ENCODE results near the gene COL11A2. TPM values are rescaled to one million over a fixed set of nuclear protein-coding genes. Genes with fewer than 3 reads are reported as not detected.

The COL11A2 gene
- total and polyA plus RNA-seq, 7 experiments from 2014 or later, result 0.26 to 3.5 (median 1.7) TPM; not detected in 1

DNA sequence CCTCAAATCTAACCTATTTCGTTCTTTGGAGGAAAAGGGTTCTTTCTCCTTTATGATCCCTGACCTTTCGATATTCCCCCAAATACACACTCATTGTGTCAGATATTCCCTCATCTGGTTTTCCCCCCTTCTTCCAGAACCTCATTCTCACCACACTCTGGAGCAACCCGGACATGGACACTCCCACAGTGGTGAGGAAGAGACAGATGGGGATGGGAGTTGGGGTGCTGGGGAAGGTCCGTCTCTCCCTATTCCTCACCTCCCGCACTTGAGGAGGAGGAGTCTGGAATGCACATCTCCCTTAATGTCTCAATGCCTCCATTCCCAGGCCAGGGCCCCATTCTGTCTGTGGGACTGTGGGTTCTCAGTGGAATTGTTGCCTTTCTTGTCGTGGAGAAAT is 9.7 kb upstream of the COL11A2 start:
- Histone ChIP-seq H3K36me3 (ENCODE audit: control insufficient read depth in 2 of 3, insufficient read depth in 3 of 3, low read length in 3 of 3) (peaks cover 0 to 43% (median 10%) of the 10 kb centered on the region in 3 experiments), H3K4me1 (ENCODE audit: control insufficient read depth in 2 of 2, insufficient read depth in 2 of 2, low read length in 2 of 2) (peaks cover 34 to 38% of the 10 kb centered on the region in 2 donors), H3K4me3 (ENCODE audit: low read length) (no peak overlapping the region), H3K9me3 (ENCODE audit: control insufficient read depth in 2 of 3, low read length in 3 of 3) (no peaks in the 10 kb centered on the region), H3K27ac (ENCODE audit: low read depth, low read length) (peak overlapping the region; percentile 96), H3K27me3 (ENCODE audit: control insufficient read depth in 2 of 2, insufficient read depth in 2 of 2, low read length in 2 of 2) (no peaks in the 10 kb centered on the region)
- ChIA-PET CTCF (no interaction called here), POLR2A (interaction anchor here (1.5 kb wide), 1 partner anchor 46 kb away, joined by 3 read pairs; no protein-coding TSS in a partner anchor)
- intact Hi-C loops (cut with micrococcal nuclease), result loop anchor here (2.0 to 10.0 kb wide), 10 partner anchors 19 to 1997 kb away; partner anchors contain the start of genes C6orf47 (in 1 of the 2), CLIC1 (in 1 of the 2), CSNK2B (in 1 of the 2) and GPANK1 (in 1 of the 2)
- Mint-ChIP-seq H3K9me3 (no peaks in the 10 kb centered on the region), H3K36me3 (peaks cover 7 to 33% (median 13%) of the 10 kb centered on the region in 5 donors), H3K4me1 (peaks cover 62 to 86% (median 80%) of the 10 kb centered on the region in 7 donors), H3K27ac (peak overlapping the region in 7 of 9 donors; percentile 36 to 98 (median 83)), H3K4me3 (peak overlapping the region; percentile 95 to 100 (median 99)), H3K27me3 (no peaks in the 10 kb centered on the region)
- ATAC-seq (no peak), DNase-seq (no peak)

- Histone ChIP-seq H3K9me3 (ENCODE audit: control insufficient read depth in 2 of 3, low read length in 3 of 3) (no peaks in the 10 kb centered on the region), H3K27me3 (ENCODE audit: control insufficient read depth in 2 of 2, insufficient read depth in 2 of 2, low read length in 2 of 2) (no peaks in the 10 kb centered on the region), H3K4me3 (ENCODE audit: low read length) (peak overlapping the region; percentile 89), H3K36me3 (ENCODE audit: control insufficient read depth in 2 of 3, insufficient read depth in 3 of 3, low read length in 3 of 3) (peaks cover 0 to 50% (median 10%) of the 10 kb centered on the region in 3 experiments), H3K27ac (ENCODE audit: low read depth, low read length) (peak overlapping the region; percentile 96), H3K4me1 (ENCODE audit: control insufficient read depth in 2 of 2, insufficient read depth in 2 of 2, low read length in 2 of 2) (peaks cover 34 to 38% of the 10 kb centered on the region in 2 donors)
- Mint-ChIP-seq H3K9me3 (no peaks in the 10 kb centered on the region), H3K36me3 (peaks cover 12 to 38% (median 13%) of the 10 kb centered on the region in 5 donors), H3K4me1 (peaks cover 65 to 84% (median 80%) of the 10 kb centered on the region in 7 donors), H3K4me3 (peak overlapping the region; percentile 95 to 100 (median 99)), H3K27me3 (no peaks in the 10 kb centered on the region), H3K27ac (peak overlapping the region; percentile 97 to 99 (median 99))
- ATAC-seq, result no peak
- CTCF ChIA-PET, result no interaction called here
- POLR2A ChIA-PET, result interaction anchor here (1.5 kb wide), 1 partner anchor 47 kb away, joined by 3 read pairs; no protein-coding TSS in a partner anchor
- intact Hi-C loops (cut with micrococcal nuclease), result loop anchor here (2.0 to 10.0 kb wide), 10 partner anchors 18 to 1996 kb away; partner anchors contain the start of genes C6orf47 (in 1 of the 2), CLIC1 (in 1 of the 2), CSNK2B (in 1 of the 2) and GPANK1 (in 1 of the 2)
- DNase-seq, result no peak
These were observed 8.9 kb upstream of the COL11A2 start for GRCh38 chr6:33201147-33201545.

DNA sequence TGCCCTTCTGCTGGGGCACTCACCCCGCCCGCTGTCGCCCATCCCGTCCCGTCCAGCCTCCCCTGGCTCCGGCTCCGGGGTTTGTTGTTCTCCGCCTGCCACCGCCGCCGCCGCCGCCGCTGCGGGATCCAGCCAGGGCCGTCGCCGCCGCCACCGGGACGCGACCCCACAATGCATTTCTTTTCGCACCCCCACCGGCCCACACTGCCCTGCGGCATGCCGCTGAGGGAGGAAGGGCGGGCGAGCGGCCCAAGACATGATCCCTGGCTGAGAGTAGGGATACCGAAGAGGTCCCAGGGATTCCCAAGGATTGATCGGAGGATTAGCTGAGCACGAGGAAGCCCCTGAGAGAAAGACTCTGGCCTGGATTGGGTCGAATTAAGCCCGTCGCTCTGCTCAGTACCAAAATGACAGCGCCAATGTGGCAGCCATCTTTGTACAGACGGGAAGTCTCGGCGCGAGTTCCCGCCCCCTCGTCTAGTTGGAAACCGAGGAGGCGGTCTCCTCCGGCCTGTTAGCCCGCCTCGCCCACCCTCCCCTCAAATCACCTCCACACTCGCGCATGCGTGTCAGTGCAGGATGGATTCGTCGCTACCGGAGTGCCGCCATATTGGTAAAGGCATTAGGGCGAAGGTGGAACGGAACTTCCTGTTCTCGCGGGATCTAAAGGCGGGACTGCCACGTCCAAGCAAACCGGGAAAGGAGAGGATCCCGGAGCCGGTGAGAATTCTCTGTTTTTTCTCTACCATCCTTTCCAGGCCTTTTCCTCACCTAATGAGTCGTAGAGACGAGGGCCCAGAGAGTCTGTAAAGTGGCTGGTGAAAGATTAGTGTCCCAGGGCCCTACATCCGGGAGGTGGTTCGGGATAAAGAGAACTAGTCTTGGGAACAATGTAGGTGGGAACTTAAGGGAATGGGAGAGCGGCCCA is 8.2 kb upstream of the COL11A2 start, which contains the start of the genes RXRB and SLC39A7:
TSS of gene RXRB (minus strand) at position 447 of the 928 bp plus-strand sequence. CDS start at position 258, 189 bp downstream.
TSS of gene SLC39A7 (plus strand) at position 649 of the 928 bp plus-strand sequence. CDS start 379 bp downstream, outside the sequence.
- H3K36me3 Mint-ChIP-seq, result peaks cover 16 to 44% (median 19%) of the 10 kb centered on the region in 5 donors
- peak; percentile 85 for ATAC-seq
- POLR2A ChIA-PET, result interaction anchor here (0.9 to 2.2 kb wide), 5 partner anchors 8 to 50 kb away, joined by 3 to 13 read pairs (median 8); partner anchors contain the start of gene RING1

GRCh38 chr6:33199687-33200218 is 7.5 kb upstream of the COL11A2 start:
- CTCF ChIA-PET, result interaction anchor here (1.2 to 4.6 kb wide), 2 partner anchors 38 to 73 kb away, joined by 3 to 31 read pairs; no protein-coding TSS in a partner anchor
- peaks cover 19 to 51% (median 21%) of the 10 kb centered on the region in 5 donors for H3K36me3 Mint-ChIP-seq
- peaks cover 0 to 1% (median 0%) of the 10 kb centered on the region in 11 donors for H3K9me3 Mint-ChIP-seq
- Histone ChIP-seq H3K36me3 (ENCODE audit: control insufficient read depth in 2 of 3, insufficient read depth in 3 of 3, low read length in 3 of 3) (peaks cover 8 to 63% (median 23%) of the 10 kb centered on the region in 3 experiments), H3K9me3 (ENCODE audit: control insufficient read depth in 2 of 3, low read length in 3 of 3) (no peaks in the 10 kb centered on the region), H3K27me3 (ENCODE audit: control insufficient read depth in 2 of 2, insufficient read depth in 2 of 2, low read length in 2 of 2) (no peaks in the 10 kb centered on the region), H3K27ac (ENCODE audit: low read depth, low read length) (peak overlapping the region; percentile 96), H3K4me3 (ENCODE audit: low read length) (peak overlapping the region; percentile 89), H3K4me1 (ENCODE audit: control insufficient read depth in 2 of 2, insufficient read depth in 2 of 2, low read length in 2 of 2) (peaks cover 25 to 32% of the 10 kb centered on the region in 2 donors)
- H3K27ac Mint-ChIP-seq, result peak overlapping the region; percentile 82 to 99 (median 97)
- H3K27me3 Mint-ChIP-seq, result no peaks in the 10 kb centered on the region
- intact Hi-C loops (cut with micrococcal nuclease), result loop anchor here (1.0 to 10.0 kb wide), 26 partner anchors 7 to 1995 kb away; partner anchors contain the start of genes KIFC1 (in 2 of the 2), PFDN6 (in 2 of the 2), RING1 (in 2 of the 2) and VPS52 (in 2 of the 2)
- DNase-seq, result peak in 2 of 9 donors; percentile 58 to 69
- POLR2A ChIA-PET, result interaction anchor here (0.8 to 2.2 kb wide), 7 partner anchors 9 to 72 kb away, joined by 3 to 13 read pairs (median 6); partner anchors contain the start of genes RING1, RPS18 and VPS52
- H3K4me3 Mint-ChIP-seq, result peak overlapping the region; percentile 86 to 100 (median 99)
- ATAC-seq, result peak; percentile 25
- peaks cover 57 to 80% (median 67%) of the 10 kb centered on the region in 7 donors for H3K4me1 Mint-ChIP-seq

More for the DNA sequence above, 8.2 kb upstream of the COL11A2 start, which contains the start of the genes RXRB and SLC39A7:
- peak; percentile 88 to 99 (median 97) for DNase-seq
- peak within 1 kb of the TSS; percentile 95 to 100 (median 99) for H3K4me3 Mint-ChIP-seq
- no peaks in the 10 kb centered on the region for H3K27me3 ChIP-seq (ENCODE audit: control insufficient read depth in 2 of 2, insufficient read depth in 2 of 2, low read length in 2 of 2)
- H3K27ac ChIP-seq (ENCODE audit: low read depth, low read length), result peak within 1 kb of the TSS; percentile 96
- H3K9me3 ChIP-seq (ENCODE audit: control insufficient read depth in 2 of 3, low read length in 3 of 3), result no peaks in the 10 kb centered on the region
- H3K4me1 Mint-ChIP-seq, result peaks cover 62 to 84% (median 73%) of the 10 kb centered on the region in 7 donors
- peaks cover 32 to 37% of the 10 kb centered on the region in 2 donors for H3K4me1 ChIP-seq (ENCODE audit: control insufficient read depth in 2 of 2, insufficient read depth in 2 of 2, low read length in 2 of 2)
- peak within 1 kb of the TSS; percentile 97 to 99 (median 99) for H3K27ac Mint-ChIP-seq
- H3K36me3 ChIP-seq (ENCODE audit: control insufficient read depth in 2 of 3, insufficient read depth in 3 of 3, low read length in 3 of 3), result peaks cover 4 to 56% (median 15%) of the 10 kb centered on the region in 3 experiments
- H3K27me3 Mint-ChIP-seq, result no peaks in the 10 kb centered on the region
- peaks cover 0 to under 1% (median 0%) of the 10 kb centered on the region in 11 donors for H3K9me3 Mint-ChIP-seq
- peak within 1 kb of the TSS; percentile 89 for H3K4me3 ChIP-seq (ENCODE audit: low read length)
- intact Hi-C loops (cut with micrococcal nuclease), result loop anchor here (1.0 to 10.0 kb wide), 25 partner anchors 8 to 1996 kb away; partner anchors contain the start of genes KIFC1 (in 2 of the 2), PFDN6 (in 2 of the 2), RING1 (in 2 of the 2) and VPS52 (in 2 of the 2)
- CTCF ChIA-PET, result interaction anchor here (0.6 to 4.6 kb wide), 2 partner anchors 39 to 48 kb away, joined by 3 to 31 read pairs; no protein-coding TSS in a partner anchor

DNA sequence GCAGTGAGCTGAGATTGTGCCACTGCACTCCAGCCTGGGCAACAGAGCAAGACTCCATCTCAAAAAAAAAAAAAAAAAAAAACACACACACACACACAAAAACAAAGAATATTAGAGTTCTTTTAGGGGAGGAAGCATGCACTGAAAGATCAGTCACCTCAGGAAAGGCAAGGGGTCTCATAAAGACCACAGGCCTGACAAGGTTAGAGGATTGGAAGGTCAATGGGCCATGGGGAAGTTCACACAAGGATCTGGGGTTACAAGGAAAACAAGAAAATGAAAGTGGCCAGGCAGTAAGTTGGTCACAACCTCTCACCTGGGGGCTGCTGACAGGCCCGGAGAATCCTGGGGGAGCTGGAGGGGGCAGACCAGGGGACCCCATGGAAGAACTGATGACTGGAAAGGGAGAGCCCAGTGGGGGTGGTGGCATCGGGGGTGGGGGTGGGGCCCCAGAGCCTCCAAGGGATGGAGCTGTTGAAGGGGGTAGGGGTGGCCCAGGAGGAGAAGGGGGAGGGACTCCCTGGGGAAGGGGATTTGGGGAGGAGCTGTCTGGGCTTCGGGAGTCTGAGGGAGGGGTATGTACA is 6.7 kb upstream of the COL11A2 start:
- peaks cover 20 to 28% of the 10 kb centered on the region in 2 donors for H3K4me1 ChIP-seq (ENCODE audit: control insufficient read depth in 2 of 2, insufficient read depth in 2 of 2, low read length in 2 of 2)
- peak overlapping the region; percentile 96 for H3K27ac ChIP-seq (ENCODE audit: low read depth, low read length)
- no peak overlapping the region for H3K4me3 ChIP-seq (ENCODE audit: low read length)
- intact Hi-C loops (cut with micrococcal nuclease), result loop anchor here in 1 of 2 donors (5.0 kb wide), 1 partner anchor 77 kb away; no protein-coding TSS in a partner anchor
- CTCF ChIA-PET, result interaction anchor here (1.2 to 4.6 kb wide), 4 partner anchors 12 to 101 kb away, joined by 3 to 31 read pairs (median 5); no protein-coding TSS in a partner anchor
- DNase-seq (no peak), ATAC-seq (no peak)
- H3K9me3 ChIP-seq (ENCODE audit: control insufficient read depth in 2 of 3, low read length in 3 of 3), result no peaks in the 10 kb centered on the region
- Mint-ChIP-seq H3K9me3 (peaks cover 0 to 1% (median 0%) of the 10 kb centered on the region in 11 donors), H3K4me1 (peaks cover 53 to 78% (median 63%) of the 10 kb centered on the region in 7 donors), H3K36me3 (peaks cover 20 to 58% (median 23%) of the 10 kb centered on the region in 5 donors), H3K27me3 (no peaks in the 10 kb centered on the region), H3K4me3 (peak overlapping the region; percentile 86 to 100 (median 99)), H3K27ac (peak overlapping the region; percentile 74 to 99 (median 97))
- peaks cover 8 to 67% (median 27%) of the 10 kb centered on the region in 3 experiments for H3K36me3 ChIP-seq (ENCODE audit: control insufficient read depth in 2 of 3, insufficient read depth in 3 of 3, low read length in 3 of 3)
- POLR2A ChIA-PET, result interaction anchor here (0.8 to 2.5 kb wide), 7 partner anchors 9 to 73 kb away, joined by 3 to 14 read pairs (median 6); partner anchors contain the start of genes RING1, RPS18 and VPS52
- no peaks in the 10 kb centered on the region for H3K27me3 ChIP-seq (ENCODE audit: control insufficient read depth in 2 of 2, insufficient read depth in 2 of 2, low read length in 2 of 2)
